GM12872 (cell line): ENCODE data around the gene JKAMP.

Experiments used
- TF ChIP-seq, protein P1 (sequence below): IDR thresholded peaks from 3 replicates; pipeline ENCODE4 v1.5.1; 2011; ENCODE audit warnings: low read depth, mild to moderate bottlenecking, low read length, moderate library complexity; ENCODE audit not compliant: insufficient read depth

The JKAMP gene

DNA sequence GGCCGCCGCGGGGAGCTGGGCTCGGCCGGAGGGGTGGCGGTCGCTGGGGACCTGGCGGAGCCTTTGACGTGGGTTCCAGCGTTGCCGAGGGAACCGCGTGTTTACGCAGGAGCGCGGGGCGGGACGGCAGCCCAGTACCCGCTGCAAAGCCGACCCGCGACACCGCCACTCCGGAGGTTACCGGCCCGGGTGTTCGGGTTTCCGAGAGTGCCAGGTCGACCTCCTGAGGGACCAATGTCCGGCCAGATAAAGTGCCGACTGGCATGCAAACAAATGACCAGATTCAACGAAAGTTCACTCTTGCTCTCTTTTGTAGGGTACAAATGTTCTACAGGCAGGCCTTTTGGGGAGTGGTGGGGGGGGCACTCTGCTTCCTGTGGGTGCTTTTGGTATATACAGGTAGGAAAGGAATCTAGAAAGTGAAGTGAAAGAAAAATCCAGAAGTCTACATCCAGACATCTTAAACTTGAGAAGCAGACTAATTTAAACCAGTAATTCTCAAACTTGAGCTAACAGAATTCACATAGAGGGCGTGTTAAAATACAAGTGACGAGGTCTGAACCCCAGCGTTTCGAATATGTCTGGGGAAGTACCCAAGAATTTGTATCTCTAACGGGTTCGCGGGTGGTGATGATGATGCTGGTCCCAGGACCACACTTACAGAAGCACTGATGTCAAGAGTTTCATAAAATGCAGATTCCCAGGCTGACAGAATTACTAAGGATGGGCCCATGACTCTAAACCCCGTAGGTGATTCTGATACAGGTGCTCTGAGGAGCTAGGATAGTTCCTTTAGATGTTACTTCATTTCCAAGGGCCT is 18.8 kb upstream of the JKAMP start, which contains the start of gene GPR135:
GPR135 (minus strand) TSS at position 65 of the 820 bp plus-strand sequence. CDS start 154 bp downstream, outside the sequence.
- TF ChIP-seq, protein P1, sequence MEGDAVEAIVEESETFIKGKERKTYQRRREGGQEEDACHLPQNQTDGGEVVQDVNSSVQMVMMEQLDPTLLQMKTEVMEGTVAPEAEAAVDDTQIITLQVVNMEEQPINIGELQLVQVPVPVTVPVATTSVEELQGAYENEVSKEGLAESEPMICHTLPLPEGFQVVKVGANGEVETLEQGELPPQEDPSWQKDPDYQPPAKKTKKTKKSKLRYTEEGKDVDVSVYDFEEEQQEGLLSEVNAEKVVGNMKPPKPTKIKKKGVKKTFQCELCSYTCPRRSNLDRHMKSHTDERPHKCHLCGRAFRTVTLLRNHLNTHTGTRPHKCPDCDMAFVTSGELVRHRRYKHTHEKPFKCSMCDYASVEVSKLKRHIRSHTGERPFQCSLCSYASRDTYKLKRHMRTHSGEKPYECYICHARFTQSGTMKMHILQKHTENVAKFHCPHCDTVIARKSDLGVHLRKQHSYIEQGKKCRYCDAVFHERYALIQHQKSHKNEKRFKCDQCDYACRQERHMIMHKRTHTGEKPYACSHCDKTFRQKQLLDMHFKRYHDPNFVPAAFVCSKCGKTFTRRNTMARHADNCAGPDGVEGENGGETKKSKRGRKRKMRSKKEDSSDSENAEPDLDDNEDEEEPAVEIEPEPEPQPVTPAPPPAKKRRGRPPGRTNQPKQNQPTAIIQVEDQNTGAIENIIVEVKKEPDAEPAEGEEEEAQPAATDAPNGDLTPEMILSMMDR = no peak

DNA sequence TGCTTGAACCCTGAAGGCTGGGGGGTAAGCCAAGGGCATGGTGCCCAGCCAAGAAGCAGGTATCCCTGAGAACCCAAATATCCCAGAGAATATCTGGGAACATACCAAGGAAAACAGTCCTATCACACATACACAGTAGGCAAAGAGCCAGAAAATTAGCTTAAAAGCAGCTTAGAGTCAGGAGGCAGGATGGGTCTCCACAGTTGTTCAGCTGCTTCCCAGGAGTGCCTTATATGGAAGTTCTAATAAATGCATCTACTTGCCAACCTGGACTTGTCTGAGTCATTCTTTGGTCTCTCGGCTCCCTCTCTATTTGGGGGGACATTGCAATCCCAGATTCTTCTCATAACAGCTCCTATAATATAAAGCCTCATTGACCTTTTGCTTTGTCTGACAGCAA is 10.1 kb upstream of the JKAMP start:
- TF ChIP-seq, protein P1 = no peak

DNA sequence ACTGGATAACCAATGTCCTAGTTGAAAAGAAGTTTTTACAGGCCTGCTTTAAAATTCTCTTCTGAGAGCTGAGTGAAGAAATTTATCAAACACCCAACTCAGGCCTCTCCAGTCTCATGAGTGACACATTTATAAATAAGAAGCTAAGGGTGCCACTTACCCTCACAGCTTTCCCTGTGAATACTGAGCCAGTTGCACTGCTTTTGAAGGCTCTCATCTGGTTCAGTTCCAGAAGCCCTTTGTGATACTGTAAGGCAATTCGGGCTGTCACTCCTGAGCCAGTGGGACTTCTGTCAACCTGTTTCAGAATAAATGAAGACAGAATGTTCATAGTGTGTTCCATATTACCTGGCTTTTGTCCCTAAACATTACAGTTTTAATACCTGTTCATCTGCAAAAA is 8.6 kb upstream of the JKAMP start:
- TF ChIP-seq, protein P1 = no peak

DNA sequence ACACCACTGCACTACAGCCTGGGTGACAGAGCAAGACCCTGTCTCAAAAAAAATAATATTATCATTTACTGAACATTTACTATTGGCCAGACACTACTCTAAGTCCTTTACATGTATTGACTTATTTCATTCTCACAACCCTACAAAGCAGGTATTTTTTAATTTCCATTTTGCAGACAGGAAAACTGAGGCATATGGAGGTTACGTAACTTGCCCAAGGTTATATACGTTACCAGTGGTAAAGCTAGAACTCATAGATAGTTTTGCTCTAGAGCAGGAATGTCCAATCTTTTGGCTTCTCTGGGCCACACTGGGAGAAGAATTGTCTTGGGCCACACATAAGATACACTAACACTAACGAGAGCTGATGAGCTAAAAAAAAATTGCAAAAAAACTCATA is 5.8 kb upstream of the JKAMP start:
- TF ChIP-seq, protein P1 = no peak

DNA sequence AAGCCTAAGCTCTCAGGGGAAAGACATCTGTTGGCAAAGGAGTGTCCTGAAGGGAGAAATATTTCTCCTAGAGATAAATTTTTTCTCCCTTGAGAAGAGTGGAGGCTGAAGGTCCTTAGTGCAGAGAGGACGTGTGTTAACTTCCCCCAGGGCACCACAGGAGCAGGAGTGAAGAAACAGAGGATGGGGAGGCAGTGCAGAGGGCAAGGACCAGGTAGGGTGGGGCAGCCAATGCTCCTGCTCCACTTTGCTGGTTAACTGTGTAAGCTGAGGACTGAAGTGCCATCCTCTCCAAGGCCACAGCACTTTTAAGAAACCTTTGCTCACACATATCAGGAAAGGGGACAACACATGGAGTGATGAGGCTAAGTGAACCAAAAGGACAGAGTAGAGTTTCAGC is 4.2 kb upstream of the JKAMP start:
- TF ChIP-seq, protein P1 = no peak

DNA sequence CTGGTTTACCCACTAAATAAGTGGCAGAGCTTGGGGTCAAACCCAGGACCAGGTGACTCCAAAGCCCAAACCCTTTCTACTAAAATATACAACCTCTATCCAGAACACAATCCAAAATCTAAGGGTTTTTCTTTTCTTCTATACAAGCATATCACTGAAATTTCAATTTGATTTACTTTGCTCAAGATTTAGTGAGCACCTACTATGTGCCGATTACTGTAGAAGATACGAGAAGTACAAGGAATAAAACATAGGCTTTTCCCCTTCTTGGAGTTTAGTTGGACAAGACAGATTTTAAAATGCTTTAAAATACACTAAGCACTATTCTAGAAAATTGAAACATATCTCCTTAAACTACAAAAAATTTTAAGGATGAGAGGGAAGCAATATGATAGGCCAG is 2.9 kb upstream of the JKAMP start:
- TF ChIP-seq, protein P1 = no peak

DNA sequence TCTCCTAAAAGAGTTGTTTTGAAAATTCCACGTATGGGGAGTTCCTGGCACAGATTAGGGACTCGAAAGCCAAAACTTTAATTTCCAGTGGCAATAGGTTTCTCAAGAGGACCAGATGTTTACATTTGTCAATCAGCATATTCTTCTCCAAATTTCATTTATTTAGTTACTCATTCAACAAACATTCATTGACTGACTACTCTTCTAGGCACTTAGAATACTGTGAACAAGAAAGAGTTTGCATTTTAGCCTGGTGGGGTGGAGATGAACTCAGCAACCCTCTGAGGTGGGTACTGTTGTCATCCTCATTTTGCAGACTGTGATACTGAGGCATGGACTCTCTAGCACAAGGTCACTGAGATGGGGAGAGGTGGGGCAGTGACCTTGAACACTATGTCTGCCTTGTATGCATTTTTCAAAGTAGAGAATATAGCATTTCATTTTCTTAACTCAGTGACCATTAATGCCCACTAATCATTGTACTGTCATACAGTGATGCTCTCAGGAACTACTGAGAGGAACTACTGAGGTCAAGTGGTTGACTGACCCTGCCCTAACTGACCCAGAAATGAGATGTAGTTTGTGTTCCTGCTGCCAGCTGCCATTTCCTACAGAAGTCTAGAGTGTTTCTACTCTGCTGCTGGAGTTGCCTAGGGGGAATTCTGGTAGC is 2.3 kb upstream of the JKAMP start:
- TF ChIP-seq, protein P1 = no peak
